Keratinocyte (primary cell): Measurements from ENCODE around the gene VTI1A. TPM values are rescaled to one million over a fixed set of nuclear protein-coding genes. Genes with fewer than 3 reads are reported as not detected.

ENCODE experiments used
- DNase-seq: peaks from one replicate; pipeline ENCODE4 v3.0.0-alpha.2; 2011; ENCODE audit warnings: low read depth, missing footprints, low spot score
- FAIRE-seq: peaks from 2 replicates; lab custom pipeline; 2011; peaks lifted over from hg19 to GRCh38; lab: Jason Lieb, UNC
- H2AFZ ChIP-seq: 2 replicates; pipeline ENCODE4 v1.6.0; 2012; ENCODE audit warnings: low read length, control low read depth, inconsistent platforms; ENCODE audit not compliant: control insufficient read depth
- H3K27ac ChIP-seq: 2 replicates; pipeline ENCODE4 v1.5.1; 2011; ENCODE audit warnings: low read length; ENCODE audit not compliant: control insufficient read depth, insufficient read depth
- H3K27me3 ChIP-seq: 3 replicates; pipeline ENCODE4 v1.6.0; 2011; ENCODE audit warnings: low read length; ENCODE audit not compliant: control insufficient read depth, insufficient read depth; ENCODE audit errors: extremely low read depth
- H3K36me3 ChIP-seq, 2 experiments: 2 replicates in 1 of 2; 3 replicates in 1 of 2; pipeline ENCODE4 v1.5.1; 2011; ENCODE audit warnings: low read length in 2 of 2, mild to moderate bottlenecking in 1 of 2; ENCODE audit not compliant: control insufficient read depth in 2 of 2, insufficient read depth in 2 of 2; ENCODE audit errors: extremely low read depth in 1 of 2
- H3K4me1 ChIP-seq: 3 replicates; pipeline ENCODE4 v1.5.1; 2011; ENCODE audit warnings: low read length; ENCODE audit not compliant: control insufficient read depth, insufficient read depth; ENCODE audit errors: extremely low read depth
- H3K4me2 ChIP-seq: 3 replicates; pipeline ENCODE4 v1.6.0; 2011; ENCODE audit warnings: low read depth, low read length; ENCODE audit not compliant: control insufficient read depth, insufficient read depth; ENCODE audit errors: extremely low read depth
- H3K4me3 ChIP-seq, 3 experiments: fragments of 200-600 bp in 1 of 3; sonication (generic) in 1 of 3; 2 replicates in 2 of 3; 3 replicates in 1 of 3; pipeline ENCODE4 v1.5.1; 2011 to 2016; ENCODE audit warnings: low read length in 3 of 3, mild to moderate bottlenecking in 3 of 3, control low read depth in 2 of 3, inconsistent platforms in 1 of 3, low read depth in 1 of 3, mixed read lengths in 1 of 3, mixed run types in 1 of 3, moderate library complexity in 1 of 3; ENCODE audit not compliant: control insufficient read depth in 2 of 3, insufficient read depth in 2 of 3; ENCODE audit errors: extremely low read depth in 1 of 3
- H3K79me2 ChIP-seq: 2 replicates; pipeline ENCODE4 v1.6.0; 2012; ENCODE audit warnings: low read length; ENCODE audit not compliant: control insufficient read depth, insufficient read depth
- H3K9ac ChIP-seq: 3 replicates; pipeline ENCODE4 v1.6.0; 2011; ENCODE audit warnings: low read length; ENCODE audit not compliant: control insufficient read depth, insufficient read depth; ENCODE audit errors: extremely low read depth
- H3K9me1 ChIP-seq: 3 replicates; pipeline ENCODE4 v1.6.0; 2011; ENCODE audit warnings: low read length; ENCODE audit not compliant: control insufficient read depth, insufficient read depth; ENCODE audit errors: extremely low read depth
- H3K9me3 ChIP-seq: 2 replicates; pipeline ENCODE4 v1.5.1; 2012; ENCODE audit warnings: low read depth, low read length; ENCODE audit not compliant: control insufficient read depth
- H4K20me1 ChIP-seq: 3 replicates; pipeline ENCODE4 v1.6.0; 2011; ENCODE audit warnings: low read length; ENCODE audit not compliant: control insufficient read depth, insufficient read depth; ENCODE audit errors: extremely low read depth
- EZH2 ChIP-seq: IDR thresholded peaks from one replicate; pipeline ENCODE4 v1.6.1; 2012; ENCODE audit warnings: inconsistent platforms, mild to moderate bottlenecking, low read length, moderate library complexity
- dilution Hi-C: fragments of 300-500 bp; cut with MboI; formaldehyde crosslinking; loops from one replicate; pipeline ENCODE4 v1.7.0; 2020; ENCODE audit warnings: low sequenced_read_pairs; ENCODE audit not compliant: extremely low pct_ligation_motif_present
- polyA plus RNA-seq, 5 experiments: library from polyadenylated mRNA; depleted of rRNA in 3 of 5; stranded (reverse) in 3 of 5; stranded (forward) in 1 of 5; unstranded in 1 of 5; fragments of >200 nt; gene quantifications; 1 replicate in 1 of 5; 2 replicates in 3 of 5; 3 replicates in 1 of 5; pipeline versions ENCODE4 v1.2.1 to v1.2.3, GENCODE V29; 2011 to 2012; ENCODE audit warnings: missing spikeins in 2 of 5, low read depth in 1 of 5, low replicate concordance in 1 of 5
- TF ChIP-seq, protein P1 (sequence below), 3 experiments: IDR thresholded peaks in 1 of 3; conservative IDR thresholded peaks in 1 of 3; optimal IDR thresholded peaks in 1 of 3; 2 replicates in 2 of 3; 3 replicates in 1 of 3; pipeline versions ENCODE3 to v1.5.1; 2011; ENCODE audit warnings: low read length in 3 of 3, mild to moderate bottlenecking in 3 of 3, moderate library complexity in 2 of 3, control low read depth in 1 of 3, inconsistent platforms in 1 of 3; ENCODE audit not compliant: insufficient read depth in 2 of 3; ENCODE audit errors: extremely low read depth in 1 of 3

The VTI1A gene
- polyA plus RNA-seq, 1 donor (not counting 4 experiments of a cell fraction or from before 2014, with no cell fraction given), result 18.5 TPM

DNA sequence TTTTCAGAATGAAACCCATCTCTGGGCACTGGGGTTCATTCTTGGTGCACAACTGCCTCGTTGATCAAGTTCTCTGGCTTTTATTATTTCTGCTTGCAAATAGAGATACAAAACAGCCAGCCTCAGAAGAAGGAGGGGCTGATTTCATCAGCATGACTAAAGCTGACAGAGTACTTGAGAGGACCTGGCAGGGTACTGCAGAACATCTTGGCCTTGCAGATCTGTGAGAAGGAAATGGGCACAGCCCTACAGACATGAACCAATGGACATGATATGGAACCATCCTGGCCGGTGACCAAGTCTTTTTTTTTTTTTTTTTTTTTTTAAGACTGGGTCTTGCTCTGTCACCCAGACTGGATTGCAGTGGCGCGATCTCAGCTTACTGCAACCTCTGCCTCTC, 240.6 kb downstream of the VTI1A start:
- H3K4me3 ChIP-seq, result no peak overlapping the region
- H3K9ac ChIP-seq, result no peak overlapping the region
- H3K4me2 ChIP-seq, result no peak overlapping the region
- no peak overlapping the region for H2AFZ ChIP-seq
- no peaks in the 10 kb centered on the region for H4K20me1 ChIP-seq
- no peak for DNase-seq
- no peak overlapping the region for H3K27ac ChIP-seq
- H3K4me1 ChIP-seq, result no peaks in the 10 kb centered on the region
- dilution Hi-C loops, result no loop called here
- H3K9me1 ChIP-seq, result no peaks in the 10 kb centered on the region
- H3K36me3 ChIP-seq, result no peaks in the 10 kb centered on the region
- TF ChIP-seq, protein P1, sequence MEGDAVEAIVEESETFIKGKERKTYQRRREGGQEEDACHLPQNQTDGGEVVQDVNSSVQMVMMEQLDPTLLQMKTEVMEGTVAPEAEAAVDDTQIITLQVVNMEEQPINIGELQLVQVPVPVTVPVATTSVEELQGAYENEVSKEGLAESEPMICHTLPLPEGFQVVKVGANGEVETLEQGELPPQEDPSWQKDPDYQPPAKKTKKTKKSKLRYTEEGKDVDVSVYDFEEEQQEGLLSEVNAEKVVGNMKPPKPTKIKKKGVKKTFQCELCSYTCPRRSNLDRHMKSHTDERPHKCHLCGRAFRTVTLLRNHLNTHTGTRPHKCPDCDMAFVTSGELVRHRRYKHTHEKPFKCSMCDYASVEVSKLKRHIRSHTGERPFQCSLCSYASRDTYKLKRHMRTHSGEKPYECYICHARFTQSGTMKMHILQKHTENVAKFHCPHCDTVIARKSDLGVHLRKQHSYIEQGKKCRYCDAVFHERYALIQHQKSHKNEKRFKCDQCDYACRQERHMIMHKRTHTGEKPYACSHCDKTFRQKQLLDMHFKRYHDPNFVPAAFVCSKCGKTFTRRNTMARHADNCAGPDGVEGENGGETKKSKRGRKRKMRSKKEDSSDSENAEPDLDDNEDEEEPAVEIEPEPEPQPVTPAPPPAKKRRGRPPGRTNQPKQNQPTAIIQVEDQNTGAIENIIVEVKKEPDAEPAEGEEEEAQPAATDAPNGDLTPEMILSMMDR (optimal IDR thresholded peaks at IDR 0.05 in 1 of 3, IDR thresholded peaks at IDR 0.05 in 1 of 3, conservative IDR thresholded peaks at IDR 0.05 in 1 of 3; ENCODE audit: extremely low read depth in 1 of 3, insufficient read depth in 2 of 3, low read length in 3 of 3), result no peak
- TF ChIP-seq EZH2, result no peak
- no peak for FAIRE-seq
- H3K79me2 ChIP-seq, result no peaks in the 10 kb centered on the region
- H3K27me3 ChIP-seq, result no peaks in the 10 kb centered on the region
- no peaks in the 10 kb centered on the region for H3K9me3 ChIP-seq

DNA sequence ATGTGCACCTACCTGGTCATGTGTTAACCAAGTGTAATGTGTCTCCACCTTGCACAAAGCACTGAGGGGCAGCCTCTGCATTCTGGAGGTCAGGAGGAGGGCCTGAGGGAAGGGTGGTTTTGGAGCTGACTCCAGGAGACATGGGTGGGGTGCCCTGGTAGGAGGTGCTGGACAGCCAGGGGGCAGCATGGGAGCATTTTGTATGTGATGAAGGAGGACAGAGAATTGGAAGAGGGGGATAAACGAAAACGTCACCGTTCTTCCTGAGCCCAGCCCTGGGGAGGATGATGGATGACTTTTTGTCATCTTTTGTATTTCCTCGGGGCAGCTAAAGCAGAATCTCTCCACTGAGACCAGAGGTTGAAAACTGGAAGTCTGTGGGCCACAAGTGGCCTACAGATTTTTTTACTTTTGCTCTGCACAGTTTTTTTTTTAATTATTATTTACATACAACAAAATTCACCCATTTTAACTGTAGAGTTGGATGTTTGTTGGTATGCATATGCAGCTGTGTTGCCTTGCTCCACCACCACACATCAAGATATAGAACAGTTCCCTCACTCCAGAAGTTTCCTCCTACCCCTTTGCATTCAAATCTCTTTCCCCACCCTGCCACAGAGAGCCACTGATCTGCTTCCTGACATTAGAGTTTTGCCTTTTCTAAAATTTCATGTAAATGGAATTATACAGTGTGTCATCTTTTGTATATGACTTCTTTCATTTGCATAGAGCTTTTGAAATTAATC, 242.5 kb downstream of the VTI1A start:
- no peak overlapping the region for H3K4me3 ChIP-seq
- no peak overlapping the region for H3K4me2 ChIP-seq
- no peaks in the 10 kb centered on the region for H3K79me2 ChIP-seq
- TF ChIP-seq, protein P1 (optimal IDR thresholded peaks at IDR 0.05 in 1 of 3, IDR thresholded peaks at IDR 0.05 in 1 of 3, conservative IDR thresholded peaks at IDR 0.05 in 1 of 3; ENCODE audit: extremely low read depth in 1 of 3, insufficient read depth in 2 of 3, low read length in 3 of 3), result peak; percentile 7 to 45 (median 28)
- TF ChIP-seq EZH2, result no peak
- no peak overlapping the region for H3K9ac ChIP-seq
- no peaks in the 10 kb centered on the region for H3K4me1 ChIP-seq
- H4K20me1 ChIP-seq, result no peaks in the 10 kb centered on the region
- H3K36me3 ChIP-seq, result no peaks in the 10 kb centered on the region
- dilution Hi-C loops, result no loop called here
- H3K9me1 ChIP-seq, result no peaks in the 10 kb centered on the region
- DNase-seq (no peak), FAIRE-seq (no peak)
- H3K27me3 ChIP-seq, result no peaks in the 10 kb centered on the region
- no peaks in the 10 kb centered on the region for H3K9me3 ChIP-seq
- H3K27ac ChIP-seq, result no peak overlapping the region
- H2AFZ ChIP-seq, result no peak overlapping the region
